Dendritic cell treated with granulocyte-macrophage colony-stimulating factor and Interleukin-4, amounts not matched to agents 40 ng/mL and 50 ng/mL, for 4 days (primary cell): Measurements from ENCODE around the gene BBS9.

ENCODE experiments used
- H3K27ac Mint-ChIP-seq: one replicate; pipeline ENCODE4 v1.8.0; 2022; ENCODE audit warnings: mild to moderate bottlenecking, mixed read lengths
- H3K27me3 Mint-ChIP-seq: one replicate; pipeline ENCODE4 v1.8.0; 2022; ENCODE audit warnings: mild to moderate bottlenecking, mixed read lengths
- H3K36me3 Mint-ChIP-seq: one replicate; pipeline ENCODE4 v1.8.0; 2022; ENCODE audit warnings: low read depth, mixed read lengths
- H3K4me1 Mint-ChIP-seq: one replicate; pipeline ENCODE4 v1.8.0; 2022; ENCODE audit warnings: low read depth, mixed read lengths
- H3K4me3 Mint-ChIP-seq: one replicate; pipeline ENCODE4 v1.8.0; 2022; ENCODE audit warnings: mild to moderate bottlenecking, moderate library complexity, mixed read lengths
- H3K9me3 Mint-ChIP-seq: one replicate; pipeline ENCODE4 v1.8.0; 2022; ENCODE audit warnings: mixed read lengths
- intact Hi-C: fragments of 100-400 bp; cut with micrococcal nuclease; formaldehyde crosslinking; loops from one replicate; pipeline ENCODE4 v1.15.0; 2022

Gene BBS9

GRCh38 chr7:33589911-33590310 lies 460.5 kb downstream of the BBS9 start:
- intact Hi-C loops: no loop called here
- Mint-ChIP-seq H3K9me3 (no peaks in the 10 kb centered on the region), H3K4me3 (no peak overlapping the region)

GRCh38 chr7:33590916-33591315 lies 461.6 kb downstream of the BBS9 start:
- no peaks in the 10 kb centered on the region for H3K9me3 Mint-ChIP-seq
- H3K36me3 Mint-ChIP-seq: no peaks in the 10 kb centered on the region
- no peaks in the 10 kb centered on the region for H3K4me1 Mint-ChIP-seq
- no peak overlapping the region for H3K4me3 Mint-ChIP-seq
- intact Hi-C loops: no loop called here
- H3K27ac Mint-ChIP-seq: no peak overlapping the region
- H3K27me3 Mint-ChIP-seq: no peaks in the 10 kb centered on the region

More at GRCh38 chr7:33589911-33590310, 460.5 kb downstream of the BBS9 start:
- Mint-ChIP-seq H3K36me3 (no peaks in the 10 kb centered on the region), H3K27ac (no peak overlapping the region), H3K4me1 (no peaks in the 10 kb centered on the region), H3K27me3 (no peaks in the 10 kb centered on the region)

DNA sequence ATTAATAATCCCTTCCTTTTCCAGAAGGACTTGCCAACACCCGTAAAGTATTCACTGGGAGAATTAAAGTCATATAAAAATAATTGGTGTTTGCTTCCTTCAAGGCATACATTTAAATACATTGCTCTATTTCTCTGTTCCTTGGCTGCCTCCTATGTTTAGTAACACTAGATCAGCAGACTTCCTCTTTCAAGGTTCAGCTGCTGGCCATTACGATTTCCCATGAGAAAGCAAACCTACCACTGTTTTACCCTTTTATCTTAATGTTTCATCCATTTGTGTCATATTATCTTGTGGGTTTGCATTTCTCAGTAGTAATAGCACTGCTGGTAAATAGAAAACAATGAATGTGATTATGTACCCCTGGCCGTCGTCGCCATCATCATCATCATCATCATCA lies 462.1 kb downstream of the BBS9 start:
- Mint-ChIP-seq H3K4me3 (no peak overlapping the region), H3K27me3 (no peaks in the 10 kb centered on the region), H3K36me3 (no peaks in the 10 kb centered on the region), H3K27ac (no peak overlapping the region), H3K9me3 (no peaks in the 10 kb centered on the region), H3K4me1 (no peaks in the 10 kb centered on the region)
- intact Hi-C loops: no loop called here

GRCh38 chr7:33592718-33593117 lies 463.4 kb downstream of the BBS9 start:
- Mint-ChIP-seq H3K4me1 (no peaks in the 10 kb centered on the region), H3K36me3 (no peaks in the 10 kb centered on the region), H3K4me3 (no peak overlapping the region), H3K9me3 (no peaks in the 10 kb centered on the region), H3K27ac (no peak overlapping the region), H3K27me3 (no peaks in the 10 kb centered on the region)
- intact Hi-C loops: no loop called here

- Mint-ChIP-seq H3K9me3 (no peaks in the 10 kb centered on the region), H3K4me3 (no peak overlapping the region), H3K36me3 (no peaks in the 10 kb centered on the region), H3K27ac (no peak overlapping the region), H3K27me3 (no peaks in the 10 kb centered on the region), H3K4me1 (no peaks in the 10 kb centered on the region)
- intact Hi-C loops: no loop called here
Observed at GRCh38 chr7:33593611-33594010, 464.2 kb downstream of the BBS9 start.

- Mint-ChIP-seq H3K4me1 (no peaks in the 10 kb centered on the region), H3K27ac (no peak overlapping the region), H3K4me3 (no peak overlapping the region), H3K27me3 (no peaks in the 10 kb centered on the region), H3K36me3 (no peaks in the 10 kb centered on the region), H3K9me3 (peaks cover 3% of the 10 kb centered on the region)
- intact Hi-C loops: no loop called here
Observed at GRCh38 chr7:33596686-33597085, 467.3 kb downstream of the BBS9 start.

GRCh38 chr7:33597181-33597580 lies 467.8 kb downstream of the BBS9 start:
- intact Hi-C loops: no loop called here
- no peak overlapping the region for H3K4me3 Mint-ChIP-seq
- H3K27ac Mint-ChIP-seq: no peak overlapping the region
- H3K27me3 Mint-ChIP-seq: no peaks in the 10 kb centered on the region
- peaks cover 6% of the 10 kb centered on the region for H3K9me3 Mint-ChIP-seq
- H3K4me1 Mint-ChIP-seq: no peaks in the 10 kb centered on the region
- H3K36me3 Mint-ChIP-seq: no peaks in the 10 kb centered on the region

DNA sequence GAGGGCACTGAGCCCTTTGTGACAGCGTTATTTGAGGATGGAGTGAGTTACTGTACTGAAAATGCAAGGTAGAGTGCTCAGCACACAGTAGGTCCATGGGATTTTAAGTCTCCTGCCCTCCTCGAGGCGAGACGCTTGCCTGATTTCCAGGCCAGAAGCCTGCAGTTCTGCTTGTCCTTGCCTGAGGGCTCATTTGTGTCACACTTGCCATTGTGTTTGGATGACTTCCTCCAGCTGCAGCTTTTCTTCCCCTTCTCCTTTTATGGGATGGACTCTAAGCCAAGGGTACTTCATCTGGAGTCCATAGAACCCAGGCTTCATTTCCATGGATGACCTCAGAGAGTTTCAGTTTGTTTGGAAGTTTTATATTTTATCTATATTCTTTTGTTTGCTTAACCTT lies 471.7 kb downstream of the BBS9 start:
- Mint-ChIP-seq H3K9me3 (peaks cover 6% of the 10 kb centered on the region), H3K27ac (no peak overlapping the region), H3K4me3 (no peak overlapping the region), H3K27me3 (no peaks in the 10 kb centered on the region), H3K36me3 (no peaks in the 10 kb centered on the region), H3K4me1 (no peaks in the 10 kb centered on the region)
- intact Hi-C loops: no loop called here

DNA sequence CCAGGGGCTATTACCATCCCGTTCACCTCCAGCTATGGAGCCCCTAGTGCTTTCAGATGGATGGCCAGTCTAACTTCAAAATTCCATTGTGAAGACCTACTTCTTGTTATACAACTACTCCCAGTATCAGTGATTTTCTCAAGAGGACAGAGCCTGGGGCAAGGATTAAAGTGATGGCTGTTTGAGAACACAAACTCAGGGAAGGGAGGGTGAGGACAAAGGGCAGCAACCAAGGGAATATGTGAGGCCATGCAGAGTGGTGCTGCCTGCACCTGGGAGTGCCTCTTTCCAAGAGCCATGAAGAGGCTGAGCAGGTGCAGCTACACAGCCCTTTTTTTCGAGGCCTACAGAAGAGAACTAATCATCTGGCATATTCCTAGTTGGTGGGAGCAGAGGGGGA lies 472.5 kb downstream of the BBS9 start:
- no peak overlapping the region for H3K4me3 Mint-ChIP-seq
- intact Hi-C loops: no loop called here
- no peaks in the 10 kb centered on the region for H3K27me3 Mint-ChIP-seq
- no peaks in the 10 kb centered on the region for H3K36me3 Mint-ChIP-seq
- peaks cover 6% of the 10 kb centered on the region for H3K9me3 Mint-ChIP-seq
- no peaks in the 10 kb centered on the region for H3K4me1 Mint-ChIP-seq
- H3K27ac Mint-ChIP-seq: no peak overlapping the region

DNA sequence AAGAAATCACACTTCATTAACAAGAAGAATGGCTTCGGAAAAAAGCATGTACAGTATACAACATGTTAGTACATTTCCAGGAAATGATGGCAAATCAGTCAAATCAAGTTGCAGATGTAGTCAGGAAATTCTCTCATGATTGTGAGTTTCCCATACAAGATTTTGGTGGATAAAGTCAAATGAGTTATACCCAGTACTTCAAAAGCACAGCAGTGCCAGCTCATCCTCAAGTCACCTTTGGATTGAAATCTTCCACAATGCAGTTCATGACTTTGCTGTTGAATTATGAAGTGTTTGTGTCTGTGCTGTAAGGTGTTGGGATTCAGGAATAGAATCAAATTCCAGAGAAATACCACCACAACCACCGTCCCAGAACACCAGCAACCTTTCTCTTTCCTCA lies 474.7 kb downstream of the BBS9 start:
- Mint-ChIP-seq H3K9me3 (peaks cover 6% of the 10 kb centered on the region), H3K27ac (no peak overlapping the region), H3K36me3 (no peaks in the 10 kb centered on the region), H3K4me3 (no peak overlapping the region), H3K27me3 (no peaks in the 10 kb centered on the region), H3K4me1 (no peaks in the 10 kb centered on the region)
- intact Hi-C loops: no loop called here

DNA sequence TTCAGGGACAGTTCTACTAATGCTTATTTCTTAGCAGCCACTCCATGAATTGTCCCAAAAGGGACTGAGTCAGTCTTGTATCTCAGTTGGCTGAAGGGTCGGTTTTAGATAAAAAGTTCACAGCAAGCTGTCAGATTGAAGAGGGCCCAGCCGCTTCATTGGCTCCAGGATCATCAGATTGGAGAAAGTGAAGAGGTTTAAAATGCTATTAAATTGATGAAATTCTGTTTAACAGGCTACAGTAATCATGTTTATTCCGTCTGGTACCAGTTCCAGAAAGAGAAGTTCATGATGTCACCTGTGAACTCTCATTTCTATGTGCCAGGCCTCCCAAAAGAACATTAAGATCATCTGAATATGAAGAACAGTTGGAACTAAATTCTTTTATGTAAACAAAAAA lies 481.6 kb downstream of the BBS9 start:
- no peaks in the 10 kb centered on the region for H3K4me1 Mint-ChIP-seq
- intact Hi-C loops: no loop called here
- no peaks in the 10 kb centered on the region for H3K36me3 Mint-ChIP-seq
- no peaks in the 10 kb centered on the region for H3K27me3 Mint-ChIP-seq
- H3K27ac Mint-ChIP-seq: no peak overlapping the region
- no peaks in the 10 kb centered on the region for H3K9me3 Mint-ChIP-seq
- no peak overlapping the region for H3K4me3 Mint-ChIP-seq

GRCh38 chr7:33612442-33612841 lies 483.1 kb downstream of the BBS9 start:
- intact Hi-C loops: no loop called here
- no peaks in the 10 kb centered on the region for H3K27me3 Mint-ChIP-seq
- H3K4me3 Mint-ChIP-seq: no peak overlapping the region
- no peaks in the 10 kb centered on the region for H3K4me1 Mint-ChIP-seq
- peaks cover 3% of the 10 kb centered on the region for H3K9me3 Mint-ChIP-seq
- no peaks in the 10 kb centered on the region for H3K36me3 Mint-ChIP-seq
- no peak overlapping the region for H3K27ac Mint-ChIP-seq

DNA sequence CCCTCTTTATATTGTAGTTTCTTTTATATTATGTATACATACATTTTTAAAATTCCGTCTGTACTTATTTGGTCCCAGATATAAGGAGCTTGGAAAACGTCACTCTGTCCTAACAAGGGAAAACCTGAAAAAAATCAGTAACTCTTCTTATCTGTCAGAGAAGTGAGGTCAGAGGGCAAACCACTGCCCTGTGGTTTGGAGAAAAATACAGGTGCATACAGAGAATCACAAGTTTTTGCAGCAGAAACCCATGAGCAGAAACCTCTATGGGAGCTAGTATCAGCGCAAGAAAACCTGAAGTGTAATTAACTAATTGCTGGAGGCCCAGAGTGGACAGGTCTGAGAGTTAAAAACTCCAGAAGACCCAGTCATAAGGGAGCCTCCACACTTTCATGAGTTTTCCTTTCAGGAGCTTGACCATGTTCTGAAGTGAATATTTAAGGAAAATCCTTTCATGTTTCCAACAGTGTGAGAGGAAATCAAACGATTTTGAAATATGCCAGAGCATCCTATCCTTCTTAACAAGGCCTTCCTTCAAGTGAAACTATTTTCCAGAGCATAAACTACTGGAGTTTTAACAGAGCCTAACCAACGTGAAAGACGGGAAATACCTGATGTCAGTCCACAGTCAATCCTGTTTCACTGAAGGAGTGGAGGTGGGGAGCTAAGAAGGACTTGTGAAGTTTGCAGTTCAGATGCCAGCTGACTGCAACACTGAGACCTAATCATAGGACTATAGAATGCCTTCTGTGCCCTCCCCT lies 485.2 kb downstream of the BBS9 start:
- Mint-ChIP-seq H3K4me3 (no peak overlapping the region), H3K27me3 (no peaks in the 10 kb centered on the region), H3K27ac (no peak overlapping the region), H3K36me3 (no peaks in the 10 kb centered on the region), H3K9me3 (peaks cover 21% of the 10 kb centered on the region), H3K4me1 (no peaks in the 10 kb centered on the region)
- intact Hi-C loops: no loop called here

DNA sequence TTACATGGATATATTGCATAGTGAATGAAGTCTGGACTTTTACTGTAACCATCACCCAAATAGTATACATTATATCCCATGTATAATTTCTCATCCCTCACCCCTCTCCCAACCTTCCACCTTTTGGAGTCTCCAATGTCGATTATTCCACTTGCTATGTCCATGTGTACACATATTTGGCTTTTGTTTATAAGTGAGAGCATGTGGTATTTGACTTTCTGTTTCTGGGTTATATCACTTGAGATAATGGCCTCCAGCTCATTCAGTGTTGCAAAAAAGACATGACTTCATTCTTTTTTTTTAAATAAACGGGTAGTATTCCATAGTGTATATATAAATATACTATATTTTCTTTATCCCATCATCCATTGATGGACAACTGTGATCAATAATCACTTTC lies 487.4 kb downstream of the BBS9 start:
- Mint-ChIP-seq H3K36me3 (no peaks in the 10 kb centered on the region), H3K27ac (no peak overlapping the region), H3K27me3 (no peaks in the 10 kb centered on the region), H3K9me3 (peaks cover 34% of the 10 kb centered on the region), H3K4me3 (no peak overlapping the region), H3K4me1 (no peaks in the 10 kb centered on the region)
- intact Hi-C loops: no loop called here

DNA sequence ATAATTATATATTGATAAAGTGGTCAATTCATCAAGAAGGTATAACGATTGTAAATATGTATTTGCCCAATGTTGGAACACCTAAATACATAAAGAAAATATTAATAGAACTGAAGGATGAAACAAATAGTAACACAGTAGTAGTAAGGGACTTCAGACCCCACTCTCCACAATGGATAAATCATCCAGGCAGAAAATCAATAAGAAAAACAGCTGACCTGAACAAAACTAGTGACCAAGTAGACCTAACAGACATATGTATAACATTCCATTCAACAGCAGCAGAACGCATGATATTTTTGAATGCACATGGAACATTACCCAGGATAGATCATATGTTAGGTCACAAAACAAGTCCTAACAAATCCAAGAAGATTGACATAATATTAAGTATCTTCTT lies 489.9 kb downstream of the BBS9 start:
- intact Hi-C loops: no loop called here
- H3K27me3 Mint-ChIP-seq: no peaks in the 10 kb centered on the region

More for the DNA sequence above, 489.9 kb downstream of the BBS9 start:
- Mint-ChIP-seq H3K4me3 (no peak overlapping the region), H3K36me3 (no peaks in the 10 kb centered on the region), H3K27ac (no peak overlapping the region), H3K9me3 (peaks cover 34% of the 10 kb centered on the region), H3K4me1 (no peaks in the 10 kb centered on the region)
